Small intestine (tissue), 7 donors: Measurements from ENCODE around the gene ARL4C. TPM values are rescaled to one million over a fixed set of nuclear protein-coding genes. Genes with fewer than 3 reads are reported as not detected.
A peak's percentile ranks its signal among the peaks of the same experiment; 100 is the strongest.

Source experiments
- DNase-seq, 2 donors: peaks; one replicate each; pipeline versions ENCODE4 v3.0.0 to v3.0.0-alpha.2; 2013
- FAIRE-seq: peaks from 2 replicates; lab custom pipeline; 2012; peaks lifted over from hg19 to GRCh38; lab: Jason Lieb, UNC
- H3K27ac ChIP-seq, 3 donors: one replicate each; pipeline ENCODE4 v1.5.1; 2013; ENCODE audit warnings: low read length in 2 of 3, mild to moderate bottlenecking in 2 of 3, control low read depth in 1 of 3, inconsistent platforms in 1 of 3, low read depth in 1 of 3, moderate library complexity in 1 of 3
- H3K27me3 ChIP-seq, 3 donors: one replicate each; pipeline ENCODE4 v1.6.1; 2013; ENCODE audit warnings: low read length in 3 of 3, inconsistent platforms in 1 of 3; ENCODE audit not compliant: control insufficient read depth in 3 of 3, insufficient read depth in 3 of 3
- H3K36me3 ChIP-seq, 3 donors: one replicate each; pipeline ENCODE4 v1.6.1; 2013; ENCODE audit warnings: low read length in 3 of 3, inconsistent platforms in 1 of 3, low read depth in 1 of 3, mild to moderate bottlenecking in 1 of 3, moderate library complexity in 1 of 3; ENCODE audit not compliant: control insufficient read depth in 3 of 3, insufficient read depth in 2 of 3
- H3K4me1 ChIP-seq, 3 donors: one replicate each; pipeline ENCODE4 v1.6.1; 2013; ENCODE audit warnings: low read length in 2 of 3, inconsistent platforms in 1 of 3, low read depth in 1 of 3, mild to moderate bottlenecking in 1 of 3, moderate library complexity in 1 of 3; ENCODE audit not compliant: control insufficient read depth in 3 of 3, insufficient read depth in 2 of 3
- H3K4me3 ChIP-seq, 3 donors: one replicate each; pipeline ENCODE4 v1.5.1; 2013; ENCODE audit warnings: low read length in 3 of 3, control low read depth in 1 of 3, inconsistent platforms in 1 of 3, low read depth in 1 of 3, mild to moderate bottlenecking in 1 of 3, moderate library complexity in 1 of 3
- H3K9me3 ChIP-seq, 2 donors: one replicate each; pipeline ENCODE4 v1.6.1; 2013; ENCODE audit warnings: low read depth in 1 of 2, low read length in 1 of 2; ENCODE audit not compliant: control insufficient read depth in 2 of 2, insufficient read depth in 1 of 2
- WGBS, 3 donors: extraction: QIAGEN DNeasy Blood & Tissue Kit; methylation state at CpG; one replicate each; pipeline ENCODE4 v1.1.7; 2013; 5-methylcytosine and 5-hydroxymethylcytosine counted together
- polyA plus RNA-seq, 4 donors: library from polyadenylated mRNA; stranded (reverse) in 3 of 4; unstranded in 1 of 4; fragments of 200-250 nt in 3 of 4; fragments of 120-200 nt in 1 of 4; gene quantifications; one replicate each; pipeline versions ENCODE4 v1.2.1 to v1.2.3, GENCODE V29; 2013
- donor health status: healthy with polysubstance abuse.
- donor health status: control.
- donor health status: control.
- donor health status: Bipolar disorder and iron deficiency.
- donor health status: healthy.

ARL4C gene
- polyA plus RNA-seq, 4 donors: 1.3 to 6.3 (median 5.2) TPM

GRCh38 chr2:234514099-234514498 lies 17.2 kb upstream of the ARL4C start:
- 100% methylated on average over 1 of the region's 1 CpG for WGBS, 3 donors
- FAIRE-seq (no peak), DNase-seq (no peak)
- H3K27me3 ChIP-seq: peaks cover 0 to 5% (median 0%) of the 10 kb centered on the region in 3 donors
- no peaks in the 10 kb centered on the region for H3K9me3 ChIP-seq
- no peak overlapping the region for H3K4me3 ChIP-seq
- H3K36me3 ChIP-seq: no peaks in the 10 kb centered on the region
- H3K27ac ChIP-seq: no peak overlapping the region
- no peaks in the 10 kb centered on the region for H3K4me1 ChIP-seq

- no peak overlapping the region for H3K27ac ChIP-seq
- FAIRE-seq (no peak), DNase-seq (no peak)
- H3K4me1 ChIP-seq: no peaks in the 10 kb centered on the region
- 77 to 81% (median 78%) methylated on average over 14 of the region's 14 CpGs for WGBS, 3 donors
- no peaks in the 10 kb centered on the region for H3K9me3 ChIP-seq
- no peak overlapping the region for H3K4me3 ChIP-seq
- peaks cover 0 to 8% (median 0%) of the 10 kb centered on the region in 3 donors for H3K27me3 ChIP-seq
- H3K36me3 ChIP-seq: no peaks in the 10 kb centered on the region
Observed at GRCh38 chr2:234512884-234513669, 16.2 kb upstream of the ARL4C start.

GRCh38 chr2:234502919-234503285 lies 6.0 kb upstream of the ARL4C start:
- H3K4me1 ChIP-seq: no peaks in the 10 kb centered on the region
- H3K27ac ChIP-seq: no peak overlapping the region
- H3K4me3 ChIP-seq: no peak overlapping the region
- FAIRE-seq (no peak), DNase-seq (no peak)
- peaks cover 0 to 9% (median 0%) of the 10 kb centered on the region in 3 donors for H3K27me3 ChIP-seq
- 57 to 61% (median 58%) methylated on average over 3 of the region's 3 CpGs for WGBS, 3 donors
- no peaks in the 10 kb centered on the region for H3K36me3 ChIP-seq
- no peaks in the 10 kb centered on the region for H3K9me3 ChIP-seq

- Histone ChIP-seq H3K27ac (no peak overlapping the region), H3K9me3 (no peaks in the 10 kb centered on the region), H3K4me1 (no peaks in the 10 kb centered on the region), H3K36me3 (no peaks in the 10 kb centered on the region), H3K4me3 (no peak overlapping the region), H3K27me3 (peaks cover 0 to 9% (median 0%) of the 10 kb centered on the region in 3 donors)
- DNase-seq (no peak), FAIRE-seq (no peak)
- 48 to 61% (median 49%) methylated on average over 3 of the region's 3 CpGs for WGBS, 3 donors
Observed at GRCh38 chr2:234502285-234502918, 5.5 kb upstream of the ARL4C start.

GRCh38 chr2:234500394-234501006 lies 3.6 kb upstream of the ARL4C start:
- WGBS, 3 donors: 35 to 38% (median 36%) methylated on average over 9 of the region's 9 CpGs
- Histone ChIP-seq H3K4me1 (peaks cover 0 to 8% (median 0%) of the 10 kb centered on the region in 3 donors), H3K27me3 (peaks cover 0 to 15% (median 0%) of the 10 kb centered on the region in 3 donors), H3K9me3 (peaks cover 0 to under 1% of the 10 kb centered on the region in 2 donors), H3K27ac (no peak overlapping the region), H3K36me3 (no peaks in the 10 kb centered on the region), H3K4me3 (no peak overlapping the region)
- DNase-seq (peak; percentile 57 to 71), FAIRE-seq (no peak)

- WGBS, 3 donors: 57 to 88% (median 87%) methylated on average over 21 to 37 of the region's 37 CpGs
- H3K4me3 ChIP-seq: peak overlapping the region in 2 of 3 donors; percentile 40 to 75
- DNase-seq: no peak
- H3K9me3 ChIP-seq: peaks cover 0 to 3% of the 10 kb centered on the region in 2 donors
- peaks cover 0 to 32% (median 2%) of the 10 kb centered on the region in 3 donors for H3K27me3 ChIP-seq
- H3K4me1 ChIP-seq: peaks cover 0 to 10% (median 0%) of the 10 kb centered on the region in 3 donors
- H3K27ac ChIP-seq: peak overlapping the region in 1 of 3 donors; percentile 67
- no peak for FAIRE-seq
- H3K36me3 ChIP-seq: no peaks in the 10 kb centered on the region
Observed at GRCh38 chr2:234497594-234498235, 834 bp upstream of the ARL4C start.

- FAIRE-seq (no peak), DNase-seq (peak in 1 of 2 donors; percentile 52)
- H3K27ac ChIP-seq: peak overlapping the region in 2 of 3 donors; percentile 45 to 86
- peaks cover 0 to 3% of the 10 kb centered on the region in 2 donors for H3K9me3 ChIP-seq
- peak overlapping the region; percentile 54 to 75 (median 59) for H3K4me3 ChIP-seq
- H3K4me1 ChIP-seq: peaks cover 0 to 10% (median 0%) of the 10 kb centered on the region in 3 donors
- peaks cover 0 to 30% (median 2%) of the 10 kb centered on the region in 3 donors for H3K27me3 ChIP-seq
- no peaks in the 10 kb centered on the region for H3K36me3 ChIP-seq
- 0 to 2% (median 1%) methylated on average over 58 to 89 of the region's 89 CpGs for WGBS, 3 donors
Observed at GRCh38 chr2:234496055-234496834, 636 bp downstream of the ARL4C start.
